Nephron progenitor cell (in vitro differentiated cells): ENCODE data around the gene CCL19.
A peak's percentile ranks its signal among the peaks of the same experiment; 100 is the strongest.
"Not testable (repeated sequence)": the region's sequence is repeated elsewhere in the genome, so short reads cannot be mapped to it uniquely, and the experiment has no call there.

ENCODE experiments used
- DNase-seq: peaks from one replicate; pipeline ENCODE4 v3.0.0; 2021
- H3K27ac Mint-ChIP-seq: 2 replicates; pipeline ENCODE4 v1.8.0; 2021; ENCODE audit warnings: mild to moderate bottlenecking, moderate library complexity, mixed read lengths
- H3K27me3 Mint-ChIP-seq: 2 replicates; pipeline ENCODE4 v1.8.0; 2021; ENCODE audit warnings: mild to moderate bottlenecking, low read depth, mixed read lengths; ENCODE audit not compliant: poor library complexity
- H3K36me3 Mint-ChIP-seq: 2 replicates; pipeline ENCODE4 v1.8.0; 2021; ENCODE audit warnings: low read depth, mixed read lengths
- H3K4me1 Mint-ChIP-seq: 2 replicates; pipeline ENCODE4 v1.8.0; 2021; ENCODE audit warnings: mixed read lengths
- H3K4me3 Mint-ChIP-seq: 2 replicates; pipeline ENCODE4 v1.8.0; 2021; ENCODE audit warnings: mild to moderate bottlenecking, moderate library complexity, mixed read lengths
- H3K9me3 Mint-ChIP-seq: 2 replicates; pipeline ENCODE4 v1.8.0; 2021; ENCODE audit warnings: mild to moderate bottlenecking, moderate library complexity, mixed read lengths
- CTCF ChIP-seq: fragments of 200-600 bp; sonication (generic); IDR thresholded peaks from 2 replicates; pipeline ENCODE4 v1.5.0; 2021; ENCODE audit warnings: antibody characterized with exemption

Gene CCL19

GRCh38 chr9:34690983-34691935 is at the start of gene CCL19:
Gene CCL19 (minus strand): TSS chr9:34691276. CDS start chr9:34691139, 137 bp downstream.
- DNase-seq = no peak
- TF ChIP-seq CTCF = no peak
- H3K4me3 Mint-ChIP-seq = no peak within 1 kb of the TSS
- H3K4me1 Mint-ChIP-seq = peaks cover 49% of the 10 kb centered on the region
- peaks cover 12% of the 10 kb centered on the region for H3K27me3 Mint-ChIP-seq
- H3K36me3 Mint-ChIP-seq = peaks cover 17% of the 10 kb centered on the region
- H3K27ac Mint-ChIP-seq = no peak within 1 kb of the TSS
- H3K9me3 Mint-ChIP-seq = peaks cover 8% of the 10 kb centered on the region

- not testable (repeated sequence) for H3K4me3 Mint-ChIP-seq, H3K9me3 Mint-ChIP-seq, DNase-seq, H3K36me3 Mint-ChIP-seq, H3K4me1 Mint-ChIP-seq, H3K27ac Mint-ChIP-seq
- H3K27me3 Mint-ChIP-seq = peaks cover 20% of the 10 kb centered on the region
These were observed 49.1 kb upstream of the CCL19 start for GRCh38 chr9:34740176-34740575.

- no peak for DNase-seq
- Mint-ChIP-seq H3K36me3 (peaks cover 5% of the 10 kb centered on the region), H3K27me3 (peaks cover 13% of the 10 kb centered on the region), H3K9me3 (peaks cover 9% of the 10 kb centered on the region), H3K27ac (no peak overlapping the region), H3K4me1 (peaks cover 13% of the 10 kb centered on the region), H3K4me3 (no peak overlapping the region)
- no peak for TF ChIP-seq CTCF
These were observed 46.7 kb upstream of the CCL19 start for GRCh38 chr9:34737677-34738260.

DNA sequence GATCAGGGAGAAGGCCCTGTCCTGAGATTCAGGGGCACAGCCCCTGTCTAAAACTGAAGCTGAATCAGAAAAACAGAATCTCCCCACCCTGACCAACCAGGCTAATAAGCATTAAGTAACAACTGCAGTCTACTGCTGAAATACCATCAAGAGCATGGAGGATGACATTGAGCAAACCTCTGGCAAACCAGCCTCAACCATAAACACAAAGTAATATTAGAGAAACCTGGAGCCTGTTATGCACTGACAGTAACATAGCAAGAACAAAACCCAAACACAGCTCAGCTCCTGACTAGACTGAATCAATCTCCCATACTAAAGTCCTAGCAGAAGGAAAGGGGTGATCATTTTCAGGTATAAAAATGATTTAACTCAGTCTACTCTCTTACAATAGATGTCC is 43.6 kb upstream of the CCL19 start:
- peaks cover 4% of the 10 kb centered on the region for H3K9me3 Mint-ChIP-seq
- DNase-seq = no peak
- peaks cover 13% of the 10 kb centered on the region for H3K4me1 Mint-ChIP-seq
- no peak overlapping the region for H3K4me3 Mint-ChIP-seq
- H3K27ac Mint-ChIP-seq = peak overlapping the region; percentile 89
- peaks cover 5% of the 10 kb centered on the region for H3K36me3 Mint-ChIP-seq
- H3K27me3 Mint-ChIP-seq = peaks cover 15% of the 10 kb centered on the region
- no peak for TF ChIP-seq CTCF

GRCh38 chr9:34732886-34733285 is 41.8 kb upstream of the CCL19 start:
- no peak for TF ChIP-seq CTCF
- no peaks in the 10 kb centered on the region for H3K9me3 Mint-ChIP-seq
- peaks cover 13% of the 10 kb centered on the region for H3K4me1 Mint-ChIP-seq
- H3K4me3 Mint-ChIP-seq = no peak overlapping the region
- H3K27me3 Mint-ChIP-seq = peaks cover 19% of the 10 kb centered on the region
- no peak for DNase-seq
- no peak overlapping the region for H3K27ac Mint-ChIP-seq
- no peaks in the 10 kb centered on the region for H3K36me3 Mint-ChIP-seq

DNA sequence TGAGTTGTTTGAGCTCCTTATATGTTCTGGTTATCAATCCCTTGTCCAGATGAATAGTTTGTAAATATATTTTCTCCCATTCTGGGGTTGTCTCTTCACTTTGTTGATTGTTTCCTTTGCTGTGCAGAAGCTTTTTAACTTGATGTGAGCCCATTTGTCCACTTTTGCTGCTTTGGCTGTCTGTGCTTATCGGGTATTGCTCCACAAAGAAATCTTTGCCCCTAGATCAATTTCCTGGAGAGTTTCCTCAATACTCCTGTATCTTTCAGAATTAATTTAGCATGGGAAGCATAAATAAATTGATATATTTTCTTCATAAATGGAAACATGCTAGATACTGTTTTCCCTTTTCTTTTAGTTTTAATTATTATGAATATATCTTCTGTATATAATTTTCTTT is 41.4 kb upstream of the CCL19 start:
- Mint-ChIP-seq H3K27ac (no peak overlapping the region), H3K27me3 (peaks cover 23% of the 10 kb centered on the region), H3K4me1 (peaks cover 13% of the 10 kb centered on the region), H3K4me3 (no peak overlapping the region), H3K9me3 (no peaks in the 10 kb centered on the region), H3K36me3 (no peaks in the 10 kb centered on the region)
- TF ChIP-seq CTCF = no peak
- DNase-seq = no peak
